Smooth muscle cell (in vitro differentiated cells): ENCODE results near the gene PNPLA5. TPM values are rescaled to one million over a fixed set of nuclear protein-coding genes. Genes with fewer than 3 reads are reported as not detected.

Experiments used
- DNase-seq: peaks from one replicate; lab custom pipeline; 2025; ENCODE audit not compliant: unreplicated experiment; lab: John Stamatoyannopoulos, UW
- H2AFZ ChIP-seq: fragments of 200-600 bp; sonication (generic); 2 replicates; pipeline ENCODE4 v1.6.0; 2016; ENCODE audit warnings: antibody characterized with exemption, low read depth, mild to moderate bottlenecking
- H3F3A ChIP-seq: fragments of 200-600 bp; sonication (generic); 2 replicates; pipeline ENCODE4 v1.6.0; 2017; ENCODE audit warnings: antibody characterized with exemption, low read depth
- H3K27ac ChIP-seq: fragments of 200-600 bp; sonication (generic); 2 replicates; pipeline ENCODE4 v1.5.1; 2016; ENCODE audit warnings: low read depth, mild to moderate bottlenecking
- H3K27me3 ChIP-seq: fragments of 200-600 bp; sonication (generic); 2 replicates; pipeline ENCODE4 v1.6.1; 2016; ENCODE audit warnings: low read depth, mild to moderate bottlenecking
- H3K36me3 ChIP-seq: fragments of 200-600 bp; sonication (generic); 2 replicates; pipeline ENCODE4 v1.5.1; 2016; ENCODE audit warnings: low read depth
- H3K4me1 ChIP-seq: fragments of 200-600 bp; sonication (generic); 2 replicates; pipeline ENCODE4 v1.5.1; 2016; ENCODE audit warnings: low read depth
- H3K4me2 ChIP-seq: fragments of 200-600 bp; sonication (generic); 2 replicates; pipeline ENCODE4 v1.6.0; 2016; ENCODE audit warnings: mild to moderate bottlenecking
- H3K4me3 ChIP-seq: fragments of 200-600 bp; sonication (generic); 2 replicates; pipeline ENCODE4 v1.5.1; 2016; ENCODE audit warnings: mild to moderate bottlenecking
- H3K79me2 ChIP-seq: fragments of 200-600 bp; sonication (generic); 2 replicates; pipeline ENCODE4 v1.6.0; 2016; ENCODE audit warnings: low read depth, mild to moderate bottlenecking
- H3K9ac ChIP-seq: fragments of 200-600 bp; sonication (generic); 2 replicates; pipeline ENCODE4 v1.6.0; 2016; ENCODE audit warnings: low read depth
- H3K9me3 ChIP-seq: fragments of 200-600 bp; sonication (generic); replicated peaks from 2 replicates; pipeline ENCODE4 v1.5.1; 2016; ENCODE audit warnings: low read depth
- H4K20me1 ChIP-seq: fragments of 200-600 bp; sonication (generic); 2 replicates; pipeline ENCODE4 v1.6.0; 2016; ENCODE audit warnings: low read depth
- CTCF ChIP-seq: fragments of 200-600 bp; sonication (generic); IDR thresholded peaks from 2 replicates; pipeline ENCODE4 v1.5.1; 2017; ENCODE audit warnings: borderline replicate concordance, mild to moderate bottlenecking, antibody characterized with exemption; ENCODE audit not compliant: insufficient read depth, poor library complexity, severe bottlenecking
- WGBS: methylation state at CpG from one replicate; pipeline ENCODE4 v1.1.7; 2016; ENCODE audit warnings: low lambda C conversion rate; 5-methylcytosine and 5-hydroxymethylcytosine counted together
- polyA plus RNA-seq: library from polyadenylated mRNA; unstranded; fragments of >200 nt; fragmentation: Nextera tagmentation; extraction: Ambion mirVana; gene quantifications from 2 replicates; pipeline ENCODE4 v1.2.1, GENCODE V29; 2016
- total RNA-seq: library from RNA; depleted of rRNA; stranded (reverse); fragments of >200 nt; gene quantifications from 2 replicates; pipeline ENCODE4 v1.2.3, GENCODE V29; 2014

Gene PNPLA5
- total and polyA plus RNA-seq, 2 experiments from 2014 or later, result not detected

- Histone ChIP-seq H3F3A (no peaks in the 10 kb centered on the region), H3K27ac (no peak overlapping the region), H3K79me2 (peaks cover 4% of the 10 kb centered on the region), H2AFZ (no peak overlapping the region), H3K27me3 (no peaks in the 10 kb centered on the region), H4K20me1 (peaks cover 72% of the 10 kb centered on the region), H3K4me3 (no peak overlapping the region), H3K9me3 (no peaks in the 10 kb centered on the region), H3K36me3 (no peaks in the 10 kb centered on the region), H3K4me1 (no peaks in the 10 kb centered on the region), H3K4me2 (no peak overlapping the region), H3K9ac (no peak overlapping the region)
- no peak for DNase-seq
- no peak for TF ChIP-seq CTCF
- 89% methylated on average over 31 of the region's 31 CpGs for WGBS
Measured at GRCh38 chr22:43844560-43845545, 47.0 kb downstream of the PNPLA5 start.

- WGBS, result 94% methylated on average over 21 of the region's 21 CpGs
- H3F3A ChIP-seq, result no peaks in the 10 kb centered on the region
- H3K79me2 ChIP-seq, result peaks cover 4% of the 10 kb centered on the region
- no peak overlapping the region for H2AFZ ChIP-seq
- H3K27me3 ChIP-seq, result no peaks in the 10 kb centered on the region
- no peak for TF ChIP-seq CTCF
- H3K4me1 ChIP-seq, result no peaks in the 10 kb centered on the region
- no peaks in the 10 kb centered on the region for H3K36me3 ChIP-seq
- H3K9me3 ChIP-seq, result no peaks in the 10 kb centered on the region
- H3K9ac ChIP-seq, result no peak overlapping the region
- H3K4me3 ChIP-seq, result no peak overlapping the region
- H4K20me1 ChIP-seq, result peaks cover 68% of the 10 kb centered on the region
- H3K4me2 ChIP-seq, result no peak overlapping the region
- no peak overlapping the region for H3K27ac ChIP-seq
- DNase-seq, result no peak
Measured at GRCh38 chr22:43843783-43844530, 47.9 kb downstream of the PNPLA5 start.

GRCh38 chr22:43841742-43842141, 50.1 kb downstream of the PNPLA5 start:
- no peak for DNase-seq
- no peak overlapping the region for H3K4me2 ChIP-seq
- TF ChIP-seq CTCF, result no peak
- WGBS, result 98% methylated on average over 21 of the region's 21 CpGs
- no peak overlapping the region for H3K4me3 ChIP-seq
- H2AFZ ChIP-seq, result no peak overlapping the region
- H3K36me3 ChIP-seq, result no peaks in the 10 kb centered on the region
- H3K79me2 ChIP-seq, result no peaks in the 10 kb centered on the region
- H3K27me3 ChIP-seq, result no peaks in the 10 kb centered on the region
- no peak overlapping the region for H3K9ac ChIP-seq
- H3K4me1 ChIP-seq, result no peaks in the 10 kb centered on the region
- H3F3A ChIP-seq, result no peaks in the 10 kb centered on the region
- no peaks in the 10 kb centered on the region for H3K9me3 ChIP-seq
- H4K20me1 ChIP-seq, result peaks cover 47% of the 10 kb centered on the region
- no peak overlapping the region for H3K27ac ChIP-seq
